HG03354 (cell line): Measurements from ENCODE around the gene LRBA.
A peak's percentile ranks its signal among the peaks of the same experiment; 100 is the strongest.

Source experiments
- ATAC-seq: cut with Tn5 transposase; IDR thresholded peaks from one replicate; pipeline ENCODE4 v1.9.1; 2021; ENCODE audit warnings: mild to moderate bottlenecking; ENCODE audit not compliant: unreplicated experiment, poor library complexity, severe bottlenecking

The LRBA gene

DNA sequence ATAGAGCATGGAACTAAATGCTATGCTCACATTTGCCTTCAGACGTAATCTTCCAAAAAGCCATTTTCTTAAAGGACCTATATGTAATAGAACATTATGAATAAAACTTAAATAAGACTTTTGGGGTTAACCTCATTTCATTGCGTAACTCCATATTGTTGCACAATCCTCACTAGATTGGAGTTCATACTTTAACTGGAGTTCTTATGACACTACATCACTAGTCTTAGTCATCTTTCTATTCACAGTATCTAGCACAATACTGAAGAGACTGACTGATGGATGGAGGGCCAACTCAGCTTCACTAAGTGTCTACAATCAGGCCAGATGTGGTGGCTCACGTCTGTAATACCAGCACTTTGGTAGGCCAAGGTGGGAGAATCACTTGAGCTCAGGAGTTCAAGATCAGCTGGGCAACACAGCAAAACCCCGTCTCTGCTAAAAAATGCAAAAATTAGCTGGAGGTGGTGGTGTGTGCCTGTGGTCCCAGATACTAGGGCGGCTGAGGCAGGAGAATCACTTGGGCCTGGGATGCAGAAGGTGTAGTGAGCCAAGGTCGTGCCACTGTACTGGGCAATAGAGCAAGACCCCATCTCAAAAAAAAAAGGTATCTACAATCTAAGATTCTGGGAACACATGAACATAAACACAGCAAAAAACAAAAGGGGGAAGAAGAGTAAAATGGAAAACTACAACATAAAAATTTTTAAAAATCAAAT lies 513.9 kb downstream of the LRBA start:
- ATAC-seq = no peak

DNA sequence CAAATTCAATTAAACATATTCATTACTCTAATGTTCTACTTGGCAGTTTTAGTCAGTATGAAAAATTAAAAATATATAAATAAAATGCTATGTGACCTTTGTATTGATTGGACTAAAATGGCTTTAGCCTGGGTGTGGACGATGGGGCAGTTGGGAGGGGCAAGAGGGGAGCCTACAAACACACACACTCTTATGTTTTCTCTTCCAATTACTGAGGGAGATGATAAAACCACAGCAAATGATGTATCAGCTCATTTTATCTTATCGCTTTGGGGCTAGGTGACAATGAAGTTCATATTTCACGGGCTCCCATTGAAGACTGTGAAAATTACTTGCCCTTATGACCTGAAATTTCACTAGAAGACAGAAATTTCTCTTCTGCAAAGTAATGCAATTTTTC lies 517.5 kb downstream of the LRBA start:
- no peak for ATAC-seq

DNA sequence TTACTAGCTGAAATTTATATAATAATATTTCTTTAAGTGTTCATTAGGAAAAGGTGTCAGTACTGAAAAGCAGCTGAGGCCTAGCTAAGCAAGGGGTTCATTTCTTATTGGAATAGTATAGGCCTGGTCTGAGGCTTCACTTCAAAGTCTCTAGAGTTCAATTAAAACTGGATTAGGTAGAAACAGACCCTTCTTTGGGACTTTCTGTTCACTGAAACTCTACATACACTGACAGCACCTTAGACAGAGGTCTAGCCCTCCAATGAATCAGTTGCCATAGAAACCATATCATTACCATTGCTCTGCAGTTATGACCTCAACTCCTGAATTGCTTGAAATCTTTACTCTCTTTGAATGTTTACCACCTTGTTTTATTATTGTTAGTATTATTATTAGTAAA lies 519.5 kb downstream of the LRBA start:
- ATAC-seq = peak; percentile 61

DNA sequence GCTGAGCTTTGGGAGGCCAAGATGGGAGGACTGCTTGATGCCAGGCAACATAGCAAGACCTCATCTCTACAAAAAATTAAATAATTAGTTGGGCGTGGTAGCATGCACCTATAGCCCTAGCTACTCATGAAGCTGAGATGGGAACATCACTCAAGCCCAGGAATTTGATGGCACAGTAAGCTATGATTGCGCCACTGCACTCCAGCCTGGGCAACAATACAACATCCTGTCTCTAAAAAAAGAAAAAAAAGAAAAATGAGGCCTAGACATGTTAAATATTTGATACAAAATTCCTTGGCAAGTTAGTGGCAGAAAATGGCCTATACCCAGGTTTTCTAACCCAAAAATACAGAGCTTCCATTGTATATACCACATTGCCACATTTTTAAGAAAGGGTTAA lies 521.2 kb downstream of the LRBA start:
- no peak for ATAC-seq

DNA sequence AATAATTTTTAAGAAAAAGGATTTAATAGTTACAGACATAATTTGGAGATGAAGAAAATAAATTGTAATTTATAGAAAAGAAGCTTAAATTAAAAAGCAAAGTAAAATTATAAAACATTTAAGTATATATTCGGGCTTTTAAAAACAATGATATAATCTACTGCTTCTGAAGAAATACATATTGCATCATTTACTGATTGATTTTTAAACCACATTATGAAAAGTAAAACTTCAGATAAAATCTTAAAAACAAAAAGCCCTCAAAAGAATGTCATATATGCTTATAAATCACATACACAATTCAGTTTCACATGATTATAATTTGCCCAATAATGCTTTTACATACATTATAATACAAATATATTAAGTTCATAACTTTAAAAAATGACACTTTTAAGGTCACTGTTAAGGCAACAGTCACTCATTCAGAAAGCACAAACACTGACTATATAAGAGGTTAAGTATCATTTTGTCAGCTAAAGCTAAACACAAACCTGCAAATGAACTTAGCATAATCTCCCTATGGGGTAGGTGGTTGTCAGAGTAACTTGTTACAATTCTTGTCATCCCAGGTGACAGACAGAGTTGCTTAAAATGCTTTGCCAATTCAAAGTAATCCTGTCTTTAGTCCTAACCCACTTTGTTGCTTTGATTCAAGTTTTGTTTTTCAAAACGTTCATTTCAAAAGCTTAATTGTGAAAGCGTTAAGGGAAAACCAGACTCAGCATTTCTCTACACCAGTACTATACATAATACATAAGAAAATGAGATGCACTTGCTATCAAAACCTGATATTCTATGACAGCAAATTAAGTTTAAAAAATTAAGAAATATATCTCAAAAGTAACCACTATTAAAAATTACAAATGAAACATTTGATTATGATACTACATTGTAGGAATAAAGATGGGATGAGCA lies 523.7 kb downstream of the LRBA start:
- ATAC-seq = no peak

DNA sequence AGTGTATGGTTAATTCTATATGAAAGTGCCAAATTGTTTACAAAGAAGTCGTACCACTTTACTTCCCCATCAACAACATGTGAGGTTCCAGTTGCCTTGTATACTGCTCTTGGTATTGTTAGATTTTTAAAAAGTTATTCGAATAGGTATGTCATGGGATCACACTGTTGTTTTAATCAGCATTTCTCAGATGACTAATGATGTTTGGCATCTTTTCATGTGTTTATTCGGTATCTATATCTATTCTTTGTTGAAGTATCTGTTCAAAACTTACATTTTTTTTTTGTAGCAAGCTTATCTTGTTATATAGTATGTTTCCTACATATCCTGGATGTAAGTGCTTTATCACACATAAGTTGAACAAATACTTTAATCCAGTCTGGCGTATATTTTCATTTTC lies 532.5 kb downstream of the LRBA start:
- ATAC-seq = no peak

DNA sequence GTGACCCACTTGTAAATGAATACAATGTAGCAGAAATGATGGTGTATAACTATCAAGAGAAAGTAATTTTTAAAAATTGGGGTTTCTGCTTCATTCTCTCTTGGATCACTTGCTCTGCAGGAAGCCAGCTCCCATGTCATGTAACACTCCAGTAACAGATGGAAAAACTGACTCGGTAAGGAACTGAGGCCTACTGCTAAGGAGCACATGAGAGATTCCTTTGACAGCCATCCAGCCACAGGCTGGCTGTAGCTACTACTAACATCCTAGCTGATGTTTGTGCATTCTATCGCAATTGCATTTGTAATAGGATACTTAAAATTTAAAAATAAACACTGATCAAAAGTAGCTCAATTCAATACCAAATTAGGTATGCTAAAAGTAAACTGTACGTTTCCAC lies 535.4 kb downstream of the LRBA start:
- ATAC-seq = no peak

DNA sequence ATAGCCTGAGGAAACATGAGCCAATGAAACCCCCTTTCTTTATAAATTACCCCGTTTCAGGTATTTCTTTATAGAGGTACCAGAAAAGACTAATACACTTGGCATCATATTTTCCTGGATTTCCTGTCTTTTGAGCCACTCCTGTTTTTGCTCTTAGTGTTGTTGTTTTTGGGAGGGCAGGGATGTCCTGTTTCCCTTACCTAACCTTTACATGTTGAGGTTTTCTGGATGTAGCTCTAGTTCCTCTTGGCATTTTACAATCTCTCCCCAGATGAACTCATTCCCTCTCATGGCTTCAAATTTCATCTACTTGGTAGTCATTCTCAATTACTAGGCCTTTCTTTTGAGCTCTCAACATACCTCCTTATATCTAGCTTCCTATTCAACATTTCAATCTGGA lies 537.2 kb downstream of the LRBA start:
- no peak for ATAC-seq

DNA sequence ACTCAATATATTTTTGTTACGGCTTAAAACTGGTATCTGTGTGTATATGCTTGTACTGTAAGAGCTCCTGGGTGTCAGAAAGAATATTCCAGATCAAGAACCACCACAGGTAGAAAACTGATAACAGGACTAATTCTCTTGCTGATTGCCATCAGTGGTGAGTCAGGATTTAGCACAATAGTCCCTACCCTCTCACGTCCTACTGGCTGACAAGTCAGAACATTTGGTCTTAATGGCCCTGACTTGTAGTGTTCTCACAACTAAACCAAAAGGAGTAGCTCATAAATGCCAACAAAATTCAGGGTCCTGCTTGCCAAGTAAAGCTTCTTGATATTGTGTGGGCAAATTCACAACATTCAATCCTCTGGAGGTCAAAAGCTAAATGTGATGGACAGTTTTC lies 538.3 kb downstream of the LRBA start:
- ATAC-seq = no peak

DNA sequence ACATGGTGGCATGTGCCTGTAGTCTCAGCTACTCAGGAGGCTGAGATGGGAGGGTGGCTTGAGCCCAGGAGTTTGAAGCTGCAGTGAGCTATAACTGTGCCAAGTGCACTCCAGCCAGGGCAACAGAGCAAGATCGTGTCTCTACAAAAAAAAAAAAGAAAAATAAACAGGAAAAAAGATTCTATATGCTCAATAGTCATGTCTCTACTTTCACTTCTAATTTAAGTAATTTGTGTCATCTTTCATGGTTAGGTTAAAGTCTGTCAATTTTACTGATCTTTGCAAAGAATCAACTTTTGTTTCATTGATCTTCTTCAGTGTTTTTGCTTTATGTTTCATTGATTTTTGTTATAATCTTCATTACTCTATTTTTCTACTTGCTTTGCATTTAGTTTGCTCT lies 539.3 kb downstream of the LRBA start:
- ATAC-seq = no peak

DNA sequence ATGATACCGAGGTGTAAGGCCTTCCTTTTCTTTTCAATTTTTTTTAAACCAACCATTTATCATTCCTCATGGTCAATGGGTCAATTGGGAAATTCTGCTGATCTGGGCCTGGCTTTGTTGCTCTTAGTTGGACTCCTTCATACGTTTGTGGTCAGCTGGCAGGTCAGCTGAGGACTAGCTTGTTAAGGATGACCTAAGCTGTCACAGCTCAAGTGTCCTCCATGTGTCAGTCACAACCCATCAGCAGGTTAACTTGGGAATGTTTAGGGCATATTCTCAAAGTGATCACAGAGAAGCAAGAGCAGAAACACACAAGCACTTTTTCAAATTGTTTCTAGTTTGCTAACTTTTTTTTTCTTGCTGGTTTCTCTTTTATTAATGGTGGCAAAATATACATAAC lies 550.6 kb downstream of the LRBA start:
- ATAC-seq = no peak

DNA sequence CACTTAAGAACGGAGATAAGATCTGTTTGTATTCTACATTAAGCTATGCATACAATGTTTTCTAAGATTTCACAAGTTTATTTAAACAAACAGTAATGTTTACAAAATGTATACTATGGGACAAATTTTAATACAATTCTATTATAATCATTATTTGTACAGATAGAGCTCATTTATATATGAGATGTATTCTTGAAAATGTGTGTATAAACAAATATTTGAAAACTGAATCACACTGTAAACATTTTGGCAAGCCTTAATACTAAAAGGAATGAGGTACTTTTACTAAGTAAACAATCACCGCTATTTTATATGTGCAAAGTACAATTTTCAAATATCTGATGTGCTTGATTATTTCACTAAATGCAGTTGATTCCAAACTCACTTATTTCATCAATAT lies 552.3 kb downstream of the LRBA start:
- no peak for ATAC-seq

DNA sequence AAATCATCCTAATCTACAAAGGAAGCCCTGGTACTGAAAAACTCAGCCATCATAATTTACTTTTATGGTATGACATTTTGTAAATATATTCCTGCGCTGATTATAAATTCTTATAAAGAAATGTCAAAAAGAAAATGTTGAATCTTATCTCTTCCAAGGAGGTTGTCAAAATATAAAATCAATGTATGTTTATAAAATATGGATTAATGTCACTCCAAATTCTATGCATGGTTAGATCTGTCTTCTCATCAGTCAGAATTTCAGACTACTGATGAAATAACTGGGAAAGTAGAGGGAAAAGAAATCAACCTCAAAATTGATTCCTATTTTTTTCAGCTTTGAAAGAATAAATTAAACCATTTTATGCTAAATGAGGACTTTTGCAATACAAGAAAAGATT lies 553.1 kb downstream of the LRBA start:
- no peak for ATAC-seq

DNA sequence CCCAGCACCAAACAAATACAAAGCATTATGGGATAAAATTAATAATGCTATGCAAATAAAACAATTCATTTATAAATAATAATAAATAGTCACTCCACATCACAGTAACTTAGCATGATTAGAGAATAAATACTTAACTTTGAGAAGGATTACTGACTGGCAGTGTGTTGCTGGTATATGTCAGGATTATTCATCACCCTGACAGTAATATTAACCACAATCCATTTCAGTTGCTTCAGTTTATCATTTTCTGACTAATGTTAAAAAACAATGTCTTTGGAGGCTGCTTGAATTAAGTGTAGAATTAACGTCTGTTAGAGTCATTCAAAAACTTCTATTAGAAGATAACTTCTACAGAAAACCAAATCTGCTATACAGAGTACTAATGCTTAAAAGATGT lies 557.3 kb downstream of the LRBA start:
- no peak for ATAC-seq

DNA sequence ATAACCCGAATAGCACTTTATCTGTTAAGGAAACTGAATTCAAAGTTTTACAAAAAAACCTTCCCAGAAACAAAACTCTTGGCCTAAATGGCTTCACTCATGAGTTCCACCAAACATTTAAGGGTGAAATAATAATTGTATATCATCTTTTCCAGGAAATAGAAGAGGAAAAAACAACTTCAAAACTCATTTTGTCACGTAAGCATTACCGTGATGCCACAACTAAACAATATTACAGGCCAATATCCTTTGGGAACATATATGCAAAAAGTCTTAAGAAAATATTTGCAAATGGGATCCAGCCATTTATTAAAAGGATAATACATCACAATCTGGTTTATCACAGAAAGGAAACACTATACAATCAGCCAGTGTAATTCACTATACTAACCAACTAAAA lies 563.2 kb downstream of the LRBA start:
- no peak for ATAC-seq

DNA sequence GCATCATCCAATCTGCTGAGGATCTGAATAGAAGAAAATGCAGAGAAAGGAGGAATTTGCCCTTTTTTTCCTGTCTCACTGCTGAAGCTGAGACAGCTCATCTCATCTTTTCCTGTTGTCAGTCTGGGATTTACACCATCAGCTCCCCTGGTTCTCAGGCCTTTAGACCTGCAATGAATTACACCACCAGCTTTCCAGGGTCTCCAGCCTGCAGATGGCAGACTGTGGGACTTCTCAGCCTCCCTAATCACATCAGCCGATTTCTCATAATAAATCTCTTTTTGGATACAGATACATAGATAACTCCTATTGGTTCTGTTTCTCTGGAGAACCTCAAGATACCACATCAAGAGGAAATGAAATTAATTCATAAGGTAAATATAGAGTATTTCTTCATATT lies 567.7 kb downstream of the LRBA start:
- ATAC-seq = no peak

DNA sequence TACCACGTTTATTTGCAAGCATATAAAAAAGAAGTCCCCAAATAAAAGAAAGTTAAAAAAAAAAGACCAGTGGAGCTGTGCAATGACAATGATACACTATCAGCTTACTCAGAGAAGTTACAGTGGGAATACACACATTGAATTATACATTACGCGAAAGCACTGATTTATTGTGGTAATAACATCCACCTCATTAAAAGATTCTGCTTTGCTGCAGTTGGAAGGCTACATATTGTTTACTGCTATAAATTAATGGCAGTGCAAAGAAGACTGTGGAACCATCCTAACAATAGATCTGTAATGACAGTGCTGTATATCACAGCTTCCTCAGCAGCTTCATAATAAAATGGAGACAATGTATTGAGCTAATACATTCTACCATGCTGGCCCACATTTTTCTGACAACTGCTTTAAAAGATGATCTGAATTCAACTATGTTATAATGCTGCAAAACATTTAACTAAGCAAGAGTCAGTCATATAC lies 575.6 kb downstream of the LRBA start:
- ATAC-seq = no peak

DNA sequence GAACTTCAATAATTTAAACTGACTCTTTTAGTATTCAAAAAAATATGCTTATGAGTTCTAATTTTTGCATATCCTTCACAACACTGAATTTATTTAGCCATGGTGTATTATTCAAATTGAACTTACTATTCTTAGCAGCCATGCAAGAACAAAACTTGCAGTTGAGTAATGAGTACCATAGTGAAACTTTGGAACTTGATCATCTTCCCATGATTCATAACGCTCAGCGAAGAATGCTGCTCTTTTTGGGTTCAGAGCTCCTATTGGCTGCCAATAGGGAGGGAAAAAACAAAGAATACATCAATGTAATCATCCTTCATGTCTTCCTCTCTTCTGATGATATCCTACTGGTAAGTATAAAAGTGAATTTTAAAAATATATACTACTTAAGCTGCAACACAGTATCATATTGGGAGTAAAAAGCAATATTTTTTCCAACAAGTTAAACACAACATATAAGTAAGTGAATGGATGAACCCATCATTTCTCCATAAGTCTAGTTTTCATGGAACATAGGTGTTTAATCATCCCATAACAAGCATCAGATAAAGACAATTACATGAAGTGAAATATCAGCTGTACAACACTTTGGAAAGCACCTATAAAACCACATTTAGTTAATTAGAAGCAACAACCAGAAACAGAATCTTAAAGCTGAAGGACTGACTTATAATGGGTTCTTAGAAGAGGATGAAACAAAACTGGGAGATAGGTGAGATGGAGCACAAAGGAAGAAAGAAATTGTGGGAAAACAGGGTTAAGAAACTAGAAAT lies 578.3 kb downstream of the LRBA start:
- ATAC-seq = no peak

DNA sequence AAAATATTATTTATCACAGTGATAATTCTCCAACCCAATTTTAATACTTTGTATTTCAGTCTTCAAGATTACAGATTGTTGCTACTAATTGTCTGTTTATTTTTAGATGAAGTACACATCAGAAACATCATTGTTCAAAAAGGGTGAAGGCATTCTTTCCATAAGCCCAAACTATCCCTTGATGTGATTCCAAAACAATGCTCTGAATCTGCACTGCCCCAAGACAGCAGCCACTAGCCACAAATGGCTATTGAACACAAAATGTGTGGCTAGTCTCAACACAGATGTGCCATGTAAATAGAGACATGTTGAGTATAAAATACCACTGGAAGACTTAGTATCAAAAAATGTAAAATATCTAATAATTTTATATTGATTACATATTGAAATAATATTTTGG lies 583.9 kb downstream of the LRBA start:
- ATAC-seq = no peak

DNA sequence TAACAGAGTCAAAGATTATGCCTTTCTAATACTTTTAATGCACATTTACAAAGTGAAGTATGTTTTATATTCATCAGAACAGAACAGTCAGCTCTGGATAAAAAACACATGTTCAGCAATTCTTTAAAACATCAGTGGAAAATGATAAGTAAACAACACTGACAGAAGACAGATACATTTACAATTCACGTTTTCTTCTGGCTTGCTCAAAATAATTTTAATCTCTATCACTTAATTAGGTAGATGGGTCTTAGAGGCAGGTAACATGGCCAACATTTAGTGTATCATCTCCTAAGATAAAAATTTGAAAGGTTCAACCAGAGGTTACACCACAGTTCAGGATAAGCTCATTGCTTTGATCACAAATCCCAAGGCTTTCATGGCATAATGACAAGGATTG lies 589.9 kb downstream of the LRBA start:
- ATAC-seq = no peak
